GM12892 (cell line): ENCODE results near the gene AKR1B1.

Experiments used
- POLR2A ChIP-seq: IDR thresholded peaks from 2 replicates; pipeline ENCODE4 v1.6.1; 2011; ENCODE audit warnings: low read depth, low read length, control low read depth
- TAF1 ChIP-seq: IDR thresholded peaks from 2 replicates; pipeline ENCODE4 v1.6.1; 2011; ENCODE audit warnings: low read depth, mild to moderate bottlenecking, control low read depth, low read length, borderline replicate concordance

DNA sequence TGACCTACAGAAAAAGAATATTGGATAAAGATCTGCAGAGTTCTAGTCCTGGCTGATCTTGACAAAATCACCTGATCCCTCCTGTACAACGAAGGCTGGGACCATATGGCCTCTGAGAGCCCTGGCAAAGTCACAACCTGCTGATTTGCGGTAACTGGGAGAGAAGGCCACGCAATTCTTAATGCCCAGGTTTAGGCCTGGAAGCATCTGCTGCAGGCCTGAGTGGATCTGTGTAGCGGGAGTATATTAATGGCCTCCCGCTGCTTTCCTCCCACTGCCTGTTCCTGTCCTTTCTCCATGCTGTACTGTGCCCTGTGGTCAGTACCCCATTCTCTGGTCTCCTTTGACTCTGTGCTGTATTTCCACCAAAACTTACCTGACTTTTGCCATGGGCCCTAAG, 24.2 kb downstream of the AKR1B1 start:
- TF ChIP-seq TAF1 (no peak), POLR2A (no peak)
